SK-N-SH (cell line): ENCODE data around the gene TPM4. TPM values are rescaled to one million over a fixed set of nuclear protein-coding genes. Genes with fewer than 3 reads are reported as not detected.

Source experiments
- CTCF ChIA-PET: fragments of 300-600, 350-600 bp; formaldehyde crosslinking; extraction: SDS; loops from one replicate; lab custom pipeline; 2021; lab: Yijun Ruan, JAX
- POLR2A ChIA-PET: fragments of 350-600 bp; sonication (Branson Sonifier 250); formaldehyde crosslinking; extraction: SDS; loops from one replicate; lab custom pipeline; 2020; ENCODE audit warnings: antibody characterized with exemption, inconsistent platforms; lab: Yijun Ruan, JAX
- DNase-seq: peaks from one replicate; pipeline ENCODE4 v3.0.0; 2012
- H2AFZ ChIP-seq: fragments of 200-600 bp; sonication (generic); 2 replicates; pipeline ENCODE4 v1.8.1; 2016; ENCODE audit warnings: antibody characterized with exemption, mild to moderate bottlenecking, low read depth
- H3F3A ChIP-seq: fragments of 200-600 bp; sonication (generic); replicated peaks from 2 replicates; pipeline ENCODE3; 2016; ENCODE audit warnings: antibody characterized with exemption, mild to moderate bottlenecking; ENCODE audit not compliant: insufficient read depth
- H3K27ac ChIP-seq, 2 experiments: fragments of 200-500 bp in 1 of 2; fragments of 200-600 bp in 1 of 2; sonication (Bioruptor generic) in 1 of 2; sonication (generic), shearing (Covaris generic) in 1 of 2; 2 replicates each; pipeline versions ENCODE4 v1.5.1 to v1.6.1; 2014 to 2016; ENCODE audit warnings: low read depth in 2 of 2, inconsistent platforms in 1 of 2, low read length in 1 of 2, mild to moderate bottlenecking in 1 of 2, mixed read lengths in 1 of 2
- H3K27me3 ChIP-seq: fragments of 200-600 bp; sonication (generic), shearing (Covaris generic); 2 replicates; pipeline ENCODE4 v1.6.1; 2016; ENCODE audit warnings: mixed run types; ENCODE audit not compliant: insufficient read depth
- H3K36me3 ChIP-seq, 2 experiments: fragments of 200-500 bp in 1 of 2; fragments of 200-600 bp in 1 of 2; sonication (Bioruptor generic) in 1 of 2; sonication (generic) in 1 of 2; replicated peaks in 1 of 2; 2 replicates each; pipeline versions ENCODE3 to v1.5.1; 2014 to 2016; ENCODE audit warnings: low read length in 1 of 2, mild to moderate bottlenecking in 1 of 2; ENCODE audit not compliant: insufficient read depth in 2 of 2, control insufficient read depth in 1 of 2
- H3K4me1 ChIP-seq, 2 experiments: fragments of 200-500 bp in 1 of 2; fragments of 200-600 bp in 1 of 2; sonication (Bioruptor generic) in 1 of 2; sonication (generic), shearing (Covaris generic) in 1 of 2; 2 replicates each; pipeline versions ENCODE4 v1.5.1 to v1.6.1; 2014 to 2016; ENCODE audit warnings: low read depth in 1 of 2, low read length in 1 of 2, mixed run types in 1 of 2; ENCODE audit not compliant: insufficient read depth in 2 of 2, control insufficient read depth in 1 of 2
- H3K4me2 ChIP-seq: fragments of 200-600 bp; sonication (generic), shearing (Covaris generic); 2 replicates; pipeline ENCODE4 v1.6.1; 2017; ENCODE audit warnings: mixed run types
- H3K4me3 ChIP-seq, 2 experiments: fragments of 200-500 bp in 1 of 2; fragments of 200-600 bp in 1 of 2; sonication (Bioruptor generic) in 1 of 2; sonication (generic), shearing (Covaris generic) in 1 of 2; 2 replicates each; pipeline versions ENCODE4 v1.5.1 to v1.8.1; 2014 to 2016; ENCODE audit warnings: low read depth in 2 of 2, inconsistent platforms in 1 of 2, low read length in 1 of 2, mild to moderate bottlenecking in 1 of 2, mixed read lengths in 1 of 2, moderate library complexity in 1 of 2
- H3K79me2 ChIP-seq: fragments of 200-600 bp; sonication (generic); 2 replicates; pipeline ENCODE4 v1.8.1; 2017; ENCODE audit warnings: mild to moderate bottlenecking; ENCODE audit not compliant: insufficient read depth
- H3K9ac ChIP-seq: fragments of 200-600 bp; sonication (generic); 2 replicates; pipeline ENCODE4 v1.6.1; 2017; ENCODE audit warnings: mixed run types
- H3K9me2 ChIP-seq: fragments of 200-600 bp; sonication (generic); 2 replicates; pipeline ENCODE4 v1.6.1; 2017; ENCODE audit warnings: mixed run types
- H3K9me3 ChIP-seq: fragments of 200-600 bp; sonication (generic); 2 replicates; pipeline ENCODE4 v1.6.1; 2017; ENCODE audit warnings: mixed run types, mild to moderate bottlenecking, moderate library complexity
- H4K20me1 ChIP-seq: fragments of 200-600 bp; sonication (generic); 2 replicates; pipeline ENCODE4 v1.6.1; 2017; ENCODE audit warnings: mild to moderate bottlenecking, mixed run types; ENCODE audit not compliant: insufficient read depth
- CHD2 ChIP-seq: fragments of 150-350 bp; IDR thresholded peaks from 2 replicates; pipeline ENCODE4 v1.6.1; 2018; ENCODE audit warnings: low read length; ENCODE audit not compliant: partially characterized antibody
- CTCF ChIP-seq: fragments of 200-600 bp; sonication (generic); IDR thresholded peaks from 2 replicates; pipeline ENCODE4 v1.6.1; 2017; ENCODE audit warnings: antibody characterized with exemption, mild to moderate bottlenecking, moderate library complexity
- EP300 ChIP-seq, 2 experiments: IDR thresholded peaks; 2 replicates each; pipeline versions ENCODE4 v1.4.0 to v1.6.1; 2012; ENCODE audit warnings: borderline replicate concordance in 1 of 2, low read depth in 1 of 2, low read length in 1 of 2
- EZH2phosphoT487 ChIP-seq: fragments of 200-600 bp; sonication (generic); IDR thresholded peaks from 2 replicates; pipeline ENCODE4 v1.6.1; 2017; ENCODE audit warnings: low read depth, mixed run types, mild to moderate bottlenecking, antibody characterized with exemption, moderate library complexity, borderline replicate concordance
- FOXJ3 ChIP-seq: sonication (generic); formaldehyde crosslinking; IDR thresholded peaks from 2 replicates; pipeline ENCODE4 v1.5.1; 2020; ENCODE audit warnings: mild to moderate bottlenecking, missing genetic modification reagents
- GATA2 ChIP-seq: sonication (generic); formaldehyde crosslinking; IDR thresholded peaks from 2 replicates; pipeline ENCODE4 v1.5.0; 2020; ENCODE audit warnings: mild to moderate bottlenecking, missing genetic modification reagents
- IRF3 ChIP-seq: fragments of 150-350 bp; IDR thresholded peaks from 2 replicates; pipeline ENCODE4 v1.6.1; 2016; ENCODE audit warnings: mild to moderate bottlenecking, low read depth, low read length
- JUND ChIP-seq: IDR thresholded peaks from 2 replicates; pipeline ENCODE4 v1.4.0; 2012
- MAX ChIP-seq: IDR thresholded peaks from 2 replicates; pipeline ENCODE4 v1.4.0; 2012; ENCODE audit warnings: low read depth
- NFIC ChIP-seq: IDR thresholded peaks from 2 replicates; pipeline ENCODE4 v1.4.0; 2012; ENCODE audit warnings: borderline replicate concordance
- NRF1 ChIP-seq: IDR thresholded peaks from 2 replicates; pipeline ENCODE4 v1.6.1; 2012; ENCODE audit warnings: low read depth, mild to moderate bottlenecking, low read length
- RXRA ChIP-seq: IDR thresholded peaks from 2 replicates; pipeline ENCODE4 v1.4.0; 2012; ENCODE audit warnings: low read depth, mild to moderate bottlenecking, borderline replicate concordance
- SMC3 ChIP-seq: IDR thresholded peaks from 2 replicates; pipeline ENCODE4 v1.6.1; 2012; ENCODE audit warnings: low read depth, low read length, improper control_type of control experiment
- TAF1 ChIP-seq: IDR thresholded peaks from 2 replicates; pipeline ENCODE4 v1.6.1; 2012; ENCODE audit warnings: low read depth, mild to moderate bottlenecking, low read length, moderate library complexity, borderline replicate concordance
- TCF12 ChIP-seq: IDR thresholded peaks from 2 replicates; pipeline ENCODE4 v1.4.0; 2012
- TEAD4 ChIP-seq: IDR thresholded peaks from 2 replicates; pipeline ENCODE4 v1.4.0; 2012; ENCODE audit warnings: mild to moderate bottlenecking, borderline replicate concordance; ENCODE audit not compliant: insufficient read depth
- USF1 ChIP-seq: IDR thresholded peaks from 2 replicates; pipeline ENCODE4 v1.4.0; 2012; ENCODE audit warnings: low read depth, borderline replicate concordance
- ZBTB33 ChIP-seq: IDR thresholded peaks from 2 replicates; pipeline ENCODE4 v1.4.0; 2012; ENCODE audit warnings: low read depth, borderline replicate concordance
- WGBS: methylation state at CpG from one replicate; pipeline ENCODE4 v1.1.6; 2017; ENCODE audit warnings: low lambda C conversion rate; 5-methylcytosine and 5-hydroxymethylcytosine counted together
- polyA plus RNA-seq, 3 experiments: library from polyadenylated mRNA; depleted of rRNA; stranded (reverse); fragments of >200 nt; gene quantifications; 2 replicates each; pipeline ENCODE4 v1.2.3, GENCODE V29; 2012

The TPM4 gene
- polyA plus RNA-seq, 1 of the 3 experiments (the other 2 are of a cell fraction) = 440 TPM

GRCh38 chr19:16073988-16074387, 2.3 kb upstream of the TPM4 start:
- CTCF ChIA-PET = interaction anchor here (0.6 to 7.7 kb wide), 5 partner anchors 12 to 81 kb away, joined by 3 to 90 read pairs (median 3); no protein-coding TSS in a partner anchor
- Histone ChIP-seq H3K9me3 (no peaks in the 10 kb centered on the region), H3K27ac (no peak overlapping the region)

More at GRCh38 chr19:16073988-16074387, 2.3 kb upstream of the TPM4 start:
- H3K4me3 ChIP-seq = no peak overlapping the region
- H3F3A ChIP-seq = peaks cover 35% of the 10 kb centered on the region
- TF ChIP-seq TAF1 (no peak), TEAD4 (no peak), IRF3 (no peak), GATA2 (no peak), RXRA (no peak), EZH2phosphoT487 (no peak), NFIC (no peak), USF1 (no peak), JUND (no peak), CTCF (no peak), SMC3 (no peak), FOXJ3 (CRISPR knock-in tag) (no peak), TCF12 (no peak), EP300 (IDR thresholded peaks at IDR 0.05; ENCODE audit: borderline replicate concordance in 1 of 2, low read depth in 1 of 2, low read length in 1 of 2) (no peak), MAX (no peak), NRF1 (no peak), ZBTB33 (no peak), CHD2 (no peak)
- H4K20me1 ChIP-seq = no peaks in the 10 kb centered on the region
- peaks cover 0 to 10% of the 10 kb centered on the region in 2 experiments for H3K36me3 ChIP-seq
- H3K27me3 ChIP-seq = no peaks in the 10 kb centered on the region
- 59% methylated on average over 3 of the region's 3 CpGs for WGBS
- POLR2A ChIA-PET = no interaction called here
- DNase-seq = no peak
- no peak overlapping the region for H2AFZ ChIP-seq
- no peaks in the 10 kb centered on the region for H3K9me2 ChIP-seq
- peaks cover 0 to 8% of the 10 kb centered on the region in 2 experiments; a peak in 3 of 4 replicates for H3K4me1 ChIP-seq
- no peak overlapping the region for H3K9ac ChIP-seq
- no peak overlapping the region for H3K4me2 ChIP-seq
- peaks cover 17% of the 10 kb centered on the region for H3K79me2 ChIP-seq
